ENCODE results near the gene FLT3LG. TPM values are rescaled to one million over a fixed set of nuclear protein-coding genes. Genes with fewer than 3 reads are reported as not detected.

Gene FLT3LG
- total RNA-seq, 1 donor from 2014 or later: 13.1 TPM

DNA sequence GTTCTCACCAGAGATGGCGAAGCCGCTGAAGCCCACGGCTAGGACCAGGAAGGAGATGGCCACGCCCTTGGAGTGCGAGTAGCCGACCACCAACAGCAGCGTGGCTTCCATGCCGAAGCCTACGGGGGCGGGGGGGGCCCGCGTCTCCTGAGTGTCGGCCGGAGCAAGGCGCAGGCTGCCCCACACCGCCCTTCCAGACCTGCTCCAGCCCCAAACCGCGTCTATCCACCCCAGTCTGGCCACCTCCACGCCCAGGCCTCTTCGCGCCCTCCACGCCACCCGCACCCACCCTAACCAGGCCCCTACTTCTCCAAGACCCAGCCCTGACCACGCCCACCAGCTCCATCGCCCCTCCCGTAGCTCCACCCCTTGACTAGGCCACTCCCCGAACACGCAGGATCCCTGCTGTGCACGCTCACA, 42.7 kb upstream of the FLT3LG start:
- no peak for DNase-seq
- TF ChIP-seq CTCF (IDR thresholded peaks at IDR 0.05; ENCODE audit: partially characterized antibody, unreplicated experiment): no peak
- Mint-ChIP-seq H3K27me3 (ENCODE audit: unreplicated experiment) (peaks cover 33% of the 10 kb centered on the region), H3K4me3 (ENCODE audit: unreplicated experiment) (no peak overlapping the region), H3K27ac (ENCODE audit: unreplicated experiment) (no peak overlapping the region), H3K4me1 (ENCODE audit: low read depth, unreplicated experiment) (peaks cover 29% of the 10 kb centered on the region), H3K36me3 (ENCODE audit: unreplicated experiment) (peaks cover 20% of the 10 kb centered on the region), H3K9me3 (ENCODE audit: unreplicated experiment) (peaks cover 21% of the 10 kb centered on the region)

GRCh38 chr19:49432141-49433073, 41.6 kb upstream of the FLT3LG start:
- Mint-ChIP-seq H3K4me1 (ENCODE audit: low read depth, unreplicated experiment) (peaks cover 28% of the 10 kb centered on the region), H3K27ac (ENCODE audit: unreplicated experiment) (no peak overlapping the region), H3K27me3 (ENCODE audit: unreplicated experiment) (peaks cover 31% of the 10 kb centered on the region), H3K4me3 (ENCODE audit: unreplicated experiment) (peak overlapping the region; percentile 20), H3K9me3 (ENCODE audit: unreplicated experiment) (peaks cover 18% of the 10 kb centered on the region), H3K36me3 (ENCODE audit: unreplicated experiment) (peaks cover 20% of the 10 kb centered on the region)
- DNase-seq: no peak
- TF ChIP-seq CTCF (IDR thresholded peaks at IDR 0.05; ENCODE audit: partially characterized antibody, unreplicated experiment): no peak

GRCh38 chr19:49433240-49433901, 40.6 kb upstream of the FLT3LG start:
- DNase-seq: no peak
- no peak for TF ChIP-seq CTCF (IDR thresholded peaks at IDR 0.05; ENCODE audit: partially characterized antibody, unreplicated experiment)
- peaks cover 31% of the 10 kb centered on the region for H3K4me1 Mint-ChIP-seq (ENCODE audit: low read depth, unreplicated experiment)
- H3K27me3 Mint-ChIP-seq (ENCODE audit: unreplicated experiment): peaks cover 30% of the 10 kb centered on the region
- H3K36me3 Mint-ChIP-seq (ENCODE audit: unreplicated experiment): peaks cover 20% of the 10 kb centered on the region
- H3K4me3 Mint-ChIP-seq (ENCODE audit: unreplicated experiment): peak overlapping the region; percentile 25
- peak overlapping the region; percentile 59 for H3K27ac Mint-ChIP-seq (ENCODE audit: unreplicated experiment)
- H3K9me3 Mint-ChIP-seq (ENCODE audit: unreplicated experiment): peaks cover 13% of the 10 kb centered on the region

DNA sequence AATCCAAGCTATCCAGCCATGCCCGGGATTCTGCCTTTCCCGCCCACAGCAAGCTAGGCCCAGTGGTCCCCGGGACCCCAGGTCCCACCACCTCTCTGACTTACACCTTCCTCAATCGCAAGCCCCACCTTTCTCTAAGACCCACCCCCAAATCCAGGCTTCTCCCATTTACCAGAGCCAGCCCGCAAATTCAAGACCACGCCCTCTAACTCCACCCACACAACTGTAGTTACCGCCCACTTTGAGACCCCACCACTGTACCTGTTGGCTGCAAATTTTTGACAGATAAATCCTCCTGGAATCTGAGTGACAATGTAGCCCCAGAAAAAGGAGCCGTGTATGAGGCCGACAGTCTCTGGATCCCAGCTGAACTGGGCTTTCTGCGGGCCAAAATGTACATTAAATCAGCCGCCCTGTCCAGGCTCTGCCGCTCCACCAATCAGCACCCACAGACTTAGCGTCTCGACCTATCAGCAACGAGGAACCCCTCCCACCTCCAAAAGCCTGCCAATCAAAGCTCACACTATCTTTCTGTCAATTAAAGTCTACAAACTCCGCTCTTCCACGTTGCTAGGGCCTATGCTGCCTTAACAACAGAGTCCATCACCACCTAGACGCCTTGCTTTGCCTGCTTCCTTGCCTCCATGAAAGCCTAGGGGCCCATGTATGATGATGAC, 39.0 kb upstream of the FLT3LG start:
- Mint-ChIP-seq H3K27ac (ENCODE audit: unreplicated experiment) (peak overlapping the region; percentile 60), H3K9me3 (ENCODE audit: unreplicated experiment) (peaks cover 15% of the 10 kb centered on the region), H3K27me3 (ENCODE audit: unreplicated experiment) (peaks cover 22% of the 10 kb centered on the region), H3K36me3 (ENCODE audit: unreplicated experiment) (peaks cover 14% of the 10 kb centered on the region), H3K4me1 (ENCODE audit: low read depth, unreplicated experiment) (peaks cover 33% of the 10 kb centered on the region), H3K4me3 (ENCODE audit: unreplicated experiment) (peak overlapping the region; percentile 98)
- DNase-seq: no peak
- TF ChIP-seq CTCF (IDR thresholded peaks at IDR 0.05; ENCODE audit: partially characterized antibody, unreplicated experiment): no peak
